Activated CD4-positive, alpha-beta T cell treated with anti-CD3 and anti-CD28 coated beads, Interleukin-2, amount 10 ng/mL, durations not matched to agents 7 days and 5 days (primary cell): ENCODE data around the gene INSL6. TPM values are rescaled to one million over a fixed set of nuclear protein-coding genes. Genes with fewer than 3 reads are reported as not detected.
"Not testable (repeated sequence)": the region's sequence is repeated elsewhere in the genome, so short reads cannot be mapped to it uniquely, and the experiment has no call there.

ENCODE experiments used
- CTCF ChIA-PET: fragments of 350-600 bp; sonication (Branson Sonifier 250); formaldehyde crosslinking; loops from one replicate; lab custom pipeline; 2021; ENCODE audit warnings: antibody characterized with exemption; lab: Charles Lee
- POLR2A ChIA-PET: fragments of 350-600 bp; sonication (Branson Sonifier 250); formaldehyde crosslinking; loops from one replicate; lab custom pipeline; 2021; ENCODE audit warnings: antibody characterized with exemption; lab: Charles Lee
- DNase-seq: peaks from one replicate; pipeline ENCODE4 v3.0.0-alpha.2; 2020
- H3K27ac Mint-ChIP-seq: one replicate; pipeline ENCODE4 v1.8.0; 2021; ENCODE audit warnings: mild to moderate bottlenecking, moderate library complexity, mixed read lengths
- H3K27me3 Mint-ChIP-seq: one replicate; pipeline ENCODE4 v1.8.0; 2021; ENCODE audit warnings: mixed read lengths
- H3K36me3 Mint-ChIP-seq: one replicate; pipeline ENCODE4 v1.8.0; 2021; ENCODE audit warnings: low read depth, mixed read lengths
- H3K4me1 Mint-ChIP-seq: one replicate; pipeline ENCODE4 v1.8.0; 2021; ENCODE audit warnings: mixed read lengths
- H3K4me3 Mint-ChIP-seq: one replicate; pipeline ENCODE4 v1.8.0; 2021; ENCODE audit warnings: mild to moderate bottlenecking, moderate library complexity, mixed read lengths
- H3K9me3 Mint-ChIP-seq: one replicate; pipeline ENCODE4 v1.8.0; 2021; ENCODE audit warnings: mixed read lengths
- total RNA-seq, 2 experiments: library from RNA; stranded (reverse); gene quantifications; one replicate each; pipeline ENCODE4 v1.2.3, GENCODE V29; 2021

Gene INSL6
- total RNA-seq, result not detected

GRCh38 chr9:5185220-5185840 lies at the start of gene INSL6:
TSS of gene INSL6 (minus strand) at chr9:5185639. CDS start at chr9:5185602, 37 bp downstream.
- ChIA-PET CTCF (interaction anchor here (0.6 to 1.3 kb wide), 4 partner anchors 10 to 1391 kb away, joined by 3 to 4 read pairs (median 3); no protein-coding TSS in a partner anchor), POLR2A (no interaction called here)
- peaks cover 13% of the 10 kb centered on the region for H3K4me1 Mint-ChIP-seq
- peaks cover 3% of the 10 kb centered on the region for H3K27me3 Mint-ChIP-seq
- no peak within 1 kb of the TSS for H3K27ac Mint-ChIP-seq
- DNase-seq, result no peak
- peaks cover 5% of the 10 kb centered on the region for H3K9me3 Mint-ChIP-seq
- H3K4me3 Mint-ChIP-seq, result no peak within 1 kb of the TSS
- peaks cover 3% of the 10 kb centered on the region for H3K36me3 Mint-ChIP-seq

DNA sequence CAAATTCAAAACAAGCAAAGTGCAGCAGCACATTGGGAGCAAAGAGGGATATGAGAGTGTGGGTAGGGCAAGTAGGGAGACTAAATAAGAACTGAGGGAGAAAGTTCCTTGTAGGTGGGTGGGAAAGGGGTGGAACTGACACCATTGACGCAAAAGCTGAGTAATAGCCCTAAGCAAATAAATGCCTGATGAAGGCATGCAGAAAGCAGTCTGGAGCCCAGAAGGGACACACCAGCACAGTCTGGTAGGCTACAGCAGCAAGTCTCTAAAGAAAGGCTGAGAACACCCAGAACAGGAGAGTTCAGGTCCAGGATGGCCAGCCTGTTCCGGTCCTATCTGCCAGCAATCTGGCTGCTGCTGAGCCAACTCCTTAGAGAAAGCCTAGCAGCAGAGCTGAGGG lies 45.8 kb upstream of the INSL6 start, which contains the start of gene INSL4:
Gene INSL4, plus strand, starts transcription at position 208 of the 400 bp plus-strand sequence. Its CDS starts 105 bp downstream, at position 313.
- H3K9me3 Mint-ChIP-seq, result no peaks in the 10 kb centered on the region
- CTCF ChIA-PET, result no interaction called here
- H3K27ac Mint-ChIP-seq, result no peak within 1 kb of the TSS
- POLR2A ChIA-PET, result no interaction called here
- H3K4me3 Mint-ChIP-seq, result no peak within 1 kb of the TSS
- H3K27me3 Mint-ChIP-seq, result peaks cover 28% of the 10 kb centered on the region
- H3K36me3 Mint-ChIP-seq, result no peaks in the 10 kb centered on the region
- H3K4me1 Mint-ChIP-seq, result no peaks in the 10 kb centered on the region
- no peak for DNase-seq

DNA sequence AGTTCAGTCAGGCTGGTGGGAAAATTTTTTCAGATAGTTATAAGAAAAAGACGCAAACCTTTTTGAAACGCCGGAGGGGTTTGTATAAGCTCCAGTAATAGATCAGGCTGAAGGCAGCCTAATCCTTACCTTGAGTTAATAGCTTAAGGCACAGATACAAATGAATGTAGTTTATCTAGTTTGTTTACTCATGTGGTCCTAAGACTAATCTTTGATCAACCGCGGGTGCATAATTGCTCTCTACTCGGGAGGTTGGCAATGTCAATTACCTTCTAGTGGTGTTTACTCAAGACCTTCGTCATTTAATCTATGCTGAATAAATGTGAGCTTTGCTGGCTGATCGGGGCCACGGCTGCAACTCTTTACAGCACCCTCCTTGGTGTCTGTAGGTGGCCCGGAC lies 45.1 kb upstream of the INSL6 start:
- no peak overlapping the region for H3K27ac Mint-ChIP-seq
- no peaks in the 10 kb centered on the region for H3K4me1 Mint-ChIP-seq
- ChIA-PET CTCF (interaction anchor here (0.6 kb wide), 1 partner anchor 62 kb away, joined by 3 read pairs; no protein-coding TSS in a partner anchor), POLR2A (interaction anchor here (0.5 kb wide), 1 partner anchor 403 kb away, joined by 3 read pairs; no protein-coding TSS in a partner anchor)
- no peak for DNase-seq
- H3K36me3 Mint-ChIP-seq, result no peaks in the 10 kb centered on the region
- no peaks in the 10 kb centered on the region for H3K9me3 Mint-ChIP-seq
- H3K27me3 Mint-ChIP-seq, result peaks cover 30% of the 10 kb centered on the region
- H3K4me3 Mint-ChIP-seq, result no peak overlapping the region

DNA sequence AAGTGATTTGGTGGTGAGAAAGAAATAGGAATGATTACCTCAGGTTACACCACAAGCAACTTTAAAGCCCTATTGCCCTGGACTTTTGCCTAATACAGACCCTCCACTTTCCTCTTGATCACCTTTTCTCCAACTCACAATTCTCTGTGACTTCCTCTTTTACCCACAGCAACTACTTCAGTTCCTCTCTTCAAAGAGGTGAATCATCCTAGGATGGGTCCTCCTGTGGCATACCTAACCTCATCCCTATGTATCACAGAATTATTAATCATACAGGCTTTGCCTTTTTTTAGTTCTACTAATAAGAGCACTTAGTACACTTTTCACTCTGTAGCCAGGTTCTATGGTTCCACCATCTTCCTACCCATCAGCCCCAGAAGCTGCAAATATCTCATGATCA lies 19.6 kb upstream of the INSL6 start:
- Mint-ChIP-seq H3K27ac (no peak overlapping the region), H3K9me3 (peaks cover 11% of the 10 kb centered on the region), H3K36me3 (no peaks in the 10 kb centered on the region), H3K27me3 (no peaks in the 10 kb centered on the region), H3K4me3 (no peak overlapping the region), H3K4me1 (peaks cover 12% of the 10 kb centered on the region)
- DNase-seq, result no peak
- CTCF ChIA-PET, result no interaction called here
- POLR2A ChIA-PET, result no interaction called here

GRCh38 chr9:5195463-5195862 lies 10.0 kb upstream of the INSL6 start:
- ChIA-PET POLR2A (no interaction called here), CTCF (interaction anchor here (0.6 to 0.9 kb wide), 3 partner anchors 10 to 404 kb away, joined by 3 read pairs; partner anchors contain the start of gene INSL6)
- DNase-seq, result no peak
- Mint-ChIP-seq H3K27ac (no peak overlapping the region), H3K27me3 (peaks cover 13% of the 10 kb centered on the region), H3K4me3 (no peak overlapping the region), H3K4me1 (no peaks in the 10 kb centered on the region), H3K9me3 (peaks cover 5% of the 10 kb centered on the region), H3K36me3 (no peaks in the 10 kb centered on the region)

DNA sequence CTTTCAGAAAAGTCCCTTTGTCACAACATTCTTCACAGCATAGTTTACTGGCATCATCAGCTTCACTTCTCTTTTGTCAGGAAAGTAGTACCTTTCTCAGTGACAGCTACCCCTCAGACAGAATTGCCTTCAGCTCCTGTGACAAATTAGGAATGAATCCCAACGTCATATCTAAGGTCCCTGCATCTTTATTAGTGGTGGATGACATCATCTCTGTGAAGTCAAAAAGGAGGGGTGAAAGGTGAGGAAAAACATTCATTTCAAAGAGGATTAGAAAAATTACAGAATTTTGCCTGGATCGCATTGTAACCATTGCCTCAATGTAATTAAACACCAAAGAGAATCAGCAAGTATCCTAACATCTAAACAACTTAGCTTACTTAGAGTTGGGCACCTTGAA lies 7.9 kb upstream of the INSL6 start:
- POLR2A ChIA-PET, result no interaction called here
- no peak overlapping the region for H3K27ac Mint-ChIP-seq
- no peak overlapping the region for H3K4me3 Mint-ChIP-seq
- no peaks in the 10 kb centered on the region for H3K36me3 Mint-ChIP-seq
- no peaks in the 10 kb centered on the region for H3K4me1 Mint-ChIP-seq
- CTCF ChIA-PET, result interaction anchor here (0.6 kb wide), 1 partner anchor 592 kb away, joined by 4 read pairs; no protein-coding TSS in a partner anchor
- peaks cover 4% of the 10 kb centered on the region for H3K9me3 Mint-ChIP-seq
- no peak for DNase-seq
- peaks cover 11% of the 10 kb centered on the region for H3K27me3 Mint-ChIP-seq

DNA sequence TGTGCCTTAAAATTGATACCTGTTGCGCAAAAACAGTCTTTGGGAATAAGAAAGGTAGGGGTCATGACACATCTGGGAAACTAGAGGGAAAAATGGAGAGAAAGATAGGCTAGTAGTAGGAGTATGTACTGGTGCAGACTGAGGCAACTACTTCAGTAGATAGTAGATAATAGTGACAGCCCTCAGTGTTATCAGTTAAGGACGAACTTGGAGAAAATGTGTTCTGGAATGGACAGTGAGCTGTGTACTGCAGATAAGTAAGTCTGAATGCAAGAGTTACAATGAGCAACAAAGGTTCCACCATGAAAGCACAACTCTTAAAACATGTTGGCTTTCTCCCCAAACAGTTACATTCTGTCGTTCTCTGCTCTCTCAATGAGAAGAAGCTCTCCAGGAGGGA lies 6.5 kb upstream of the INSL6 start:
- Mint-ChIP-seq H3K27me3 (peaks cover 8% of the 10 kb centered on the region), H3K27ac (no peak overlapping the region), H3K4me3 (no peak overlapping the region), H3K36me3 (no peaks in the 10 kb centered on the region), H3K9me3 (no peaks in the 10 kb centered on the region), H3K4me1 (peaks cover 2% of the 10 kb centered on the region)
- no peak for DNase-seq
- ChIA-PET POLR2A (no interaction called here), CTCF (interaction anchor here (0.6 kb wide), 1 partner anchor 205 kb away, joined by 3 read pairs; no protein-coding TSS in a partner anchor)

DNA sequence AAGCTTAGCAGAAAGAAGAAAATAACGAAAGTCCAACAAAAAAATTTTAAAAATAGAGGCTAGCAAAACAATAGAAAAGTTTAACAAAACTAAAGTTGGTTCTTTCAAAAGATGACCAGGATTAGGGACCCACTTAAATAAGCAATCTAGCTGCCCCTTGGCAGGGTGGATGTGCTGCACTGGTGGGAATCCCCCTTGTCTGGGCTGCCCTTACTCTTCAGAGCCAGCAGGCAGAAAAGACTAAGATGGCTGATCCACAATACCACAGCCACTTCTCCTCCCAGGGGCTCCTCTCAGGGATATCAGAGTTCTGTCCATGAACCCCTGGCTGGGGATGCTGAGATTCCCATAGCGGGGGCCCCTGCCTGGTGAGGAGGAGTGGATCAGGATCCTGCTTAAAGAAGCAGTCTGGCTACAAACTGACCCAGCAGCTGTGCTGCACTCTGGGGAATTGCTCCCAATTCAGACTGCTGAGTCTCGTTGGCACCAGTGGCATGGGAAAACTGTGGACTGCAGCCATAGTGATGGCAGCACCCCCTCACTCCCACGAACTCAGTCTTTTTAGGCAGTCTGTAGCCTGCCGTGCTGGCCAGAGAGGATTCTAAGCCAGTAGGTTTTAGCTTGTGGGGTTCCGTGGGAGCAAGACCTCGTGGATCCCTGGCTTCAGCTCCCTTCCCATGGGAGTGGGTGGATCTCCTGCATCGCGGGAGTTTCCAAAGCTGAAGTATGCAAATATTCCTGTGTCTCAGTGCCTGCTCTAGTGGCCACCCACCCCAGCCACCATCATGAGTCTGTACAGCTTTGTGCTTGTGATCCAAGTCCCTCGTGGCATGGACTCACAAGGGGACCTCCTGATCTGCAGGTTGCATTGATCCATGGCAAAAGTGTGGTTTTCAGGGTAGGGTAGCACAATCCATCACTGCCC lies 2.9 kb upstream of the INSL6 start:
- CTCF ChIA-PET, result no interaction called here
- no peak for DNase-seq
- no peak overlapping the region for H3K27ac Mint-ChIP-seq
- H3K4me1 Mint-ChIP-seq, result peaks cover 13% of the 10 kb centered on the region
- no peak overlapping the region for H3K4me3 Mint-ChIP-seq
- peaks cover 3% of the 10 kb centered on the region for H3K27me3 Mint-ChIP-seq
- H3K36me3 Mint-ChIP-seq, result no peaks in the 10 kb centered on the region
- no peaks in the 10 kb centered on the region for H3K9me3 Mint-ChIP-seq
- POLR2A ChIA-PET, result no interaction called here

GRCh38 chr9:5186416-5187169 lies 1.2 kb upstream of the INSL6 start:
- POLR2A ChIA-PET, result interaction anchor here (0.6 kb wide), 1 partner anchor 380 kb away, joined by 3 read pairs; no protein-coding TSS in a partner anchor
- Mint-ChIP-seq H3K4me1 (peaks cover 13% of the 10 kb centered on the region), H3K36me3 (no peaks in the 10 kb centered on the region), H3K27ac (no peak overlapping the region), H3K4me3 (no peak overlapping the region), H3K27me3 (peaks cover 3% of the 10 kb centered on the region), H3K9me3 (no peaks in the 10 kb centered on the region)
- DNase-seq, result peak; percentile 77
- CTCF ChIA-PET, result interaction anchor here (0.6 to 1.3 kb wide), 8 partner anchors 9 to 414 kb away, joined by 3 to 7 read pairs (median 3); partner anchors contain the start of gene PLGRKT

- peaks cover 8% of the 10 kb centered on the region for H3K9me3 Mint-ChIP-seq
- ChIA-PET CTCF (interaction anchor here (0.6 kb wide), 2 partner anchors 11 to 1391 kb away, joined by 3 read pairs; no protein-coding TSS in a partner anchor), POLR2A (no interaction called here)
- H3K4me3 Mint-ChIP-seq, result no peak overlapping the region
- no peak for DNase-seq
- H3K27me3 Mint-ChIP-seq, result peaks cover 3% of the 10 kb centered on the region
- H3K36me3 Mint-ChIP-seq, result peaks cover 3% of the 10 kb centered on the region
- peaks cover 13% of the 10 kb centered on the region for H3K4me1 Mint-ChIP-seq
- no peak overlapping the region for H3K27ac Mint-ChIP-seq
These were observed 663 bp downstream of the INSL6 start for GRCh38 chr9:5184776-5185175.

- H3K27ac Mint-ChIP-seq, H3K27me3 Mint-ChIP-seq, H3K4me3 Mint-ChIP-seq, H3K36me3 Mint-ChIP-seq, DNase-seq, CTCF ChIA-PET, POLR2A ChIA-PET: not testable (repeated sequence)
- Mint-ChIP-seq H3K9me3 (peaks cover 12% of the 10 kb centered on the region), H3K4me1 (peaks cover 13% of the 10 kb centered on the region)
These were observed 4.8 kb downstream of the INSL6 start for GRCh38 chr9:5180631-5181030.

GRCh38 chr9:5178126-5178805 lies 7.2 kb downstream of the INSL6 start:
- peaks cover 7% of the 10 kb centered on the region for H3K36me3 Mint-ChIP-seq
- no peak overlapping the region for H3K4me3 Mint-ChIP-seq
- ChIA-PET POLR2A (no interaction called here), CTCF (interaction anchor here (1.5 kb wide), 1 partner anchor 8 kb away, joined by 3 read pairs; no protein-coding TSS in a partner anchor)
- no peaks in the 10 kb centered on the region for H3K27me3 Mint-ChIP-seq
- H3K9me3 Mint-ChIP-seq, result peaks cover 13% of the 10 kb centered on the region
- peak overlapping the region; percentile 25 for H3K27ac Mint-ChIP-seq
- DNase-seq, result peak; percentile 59
- H3K4me1 Mint-ChIP-seq, result peaks cover 13% of the 10 kb centered on the region
